Type B pancreatic cell (in vitro differentiated cells): ENCODE results near the gene PMEPA1. TPM values are rescaled to one million over a fixed set of nuclear protein-coding genes. Genes with fewer than 3 reads are reported as not detected.

Source experiments
- DNase-seq: peaks from one replicate; pipeline ENCODE4 v3.0.0; 2021; ENCODE audit warnings: mixed read lengths; ENCODE audit not compliant: unreplicated experiment; ENCODE audit errors: extremely low spot score
- H3K27ac Mint-ChIP-seq: 2 replicates; pipeline ENCODE4 v1.8.0; 2021; ENCODE audit warnings: mild to moderate bottlenecking, mixed read lengths
- H3K27me3 Mint-ChIP-seq: 2 replicates; pipeline ENCODE4 v1.8.0; 2021; ENCODE audit warnings: mixed read lengths
- H3K36me3 Mint-ChIP-seq: 2 replicates; pipeline ENCODE4 v1.8.0; 2021; ENCODE audit warnings: mixed read lengths
- H3K4me1 Mint-ChIP-seq: one replicate; pipeline ENCODE4 v1.8.0; 2021; ENCODE audit warnings: mixed read lengths; ENCODE audit not compliant: unreplicated experiment
- H3K4me3 Mint-ChIP-seq: 2 replicates; pipeline ENCODE4 v1.8.0; 2021; ENCODE audit warnings: mild to moderate bottlenecking, mixed read lengths
- H3K9me3 Mint-ChIP-seq: 2 replicates; pipeline ENCODE4 v1.8.0; 2021; ENCODE audit warnings: mixed read lengths
- total RNA-seq: library from RNA; stranded (reverse); gene quantifications from 2 replicates; pipeline ENCODE4 v1.2.1, GENCODE V29; 2021; ENCODE audit warnings: low replicate concordance
- TF ChIP-seq, protein P1 (sequence below): fragments of 200-600 bp; sonication (generic); conservative IDR thresholded peaks from 2 replicates; pipeline ENCODE4 v1.5.0; 2021; ENCODE audit warnings: antibody characterized with exemption, mild to moderate bottlenecking

The PMEPA1 gene
- total RNA-seq, 1 donor from 2014 or later: 8.8 TPM

DNA sequence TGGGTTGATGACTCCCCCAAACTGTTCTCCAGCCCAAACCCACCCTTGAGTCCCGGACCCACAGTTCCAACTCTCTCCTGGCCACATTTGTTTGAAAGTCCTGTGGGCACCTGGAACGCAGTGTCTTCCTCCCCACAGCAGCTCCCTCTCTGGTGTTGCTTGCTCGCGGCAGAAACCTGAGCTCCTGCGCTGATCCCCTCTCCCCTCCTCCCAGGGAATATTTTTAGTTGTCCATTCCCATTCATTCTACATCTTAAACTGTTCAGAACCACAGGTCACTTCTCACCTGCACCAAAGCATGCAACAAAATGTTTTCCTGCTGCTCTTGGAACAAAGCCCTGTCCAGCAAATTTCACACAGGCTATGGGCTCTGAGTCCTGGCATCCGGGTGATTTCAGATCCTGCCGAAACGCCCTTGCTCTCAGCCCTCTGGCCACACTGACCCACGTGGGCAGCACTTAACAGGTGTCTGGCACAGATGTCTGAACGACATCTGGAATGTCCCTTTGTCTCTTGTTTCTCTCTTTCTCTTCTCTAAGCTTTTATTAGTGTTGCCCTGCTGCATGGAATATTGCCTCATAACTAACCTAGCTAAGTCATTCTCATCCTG, 27.0 kb upstream of the PMEPA1 start:
- TF ChIP-seq, protein P1, sequence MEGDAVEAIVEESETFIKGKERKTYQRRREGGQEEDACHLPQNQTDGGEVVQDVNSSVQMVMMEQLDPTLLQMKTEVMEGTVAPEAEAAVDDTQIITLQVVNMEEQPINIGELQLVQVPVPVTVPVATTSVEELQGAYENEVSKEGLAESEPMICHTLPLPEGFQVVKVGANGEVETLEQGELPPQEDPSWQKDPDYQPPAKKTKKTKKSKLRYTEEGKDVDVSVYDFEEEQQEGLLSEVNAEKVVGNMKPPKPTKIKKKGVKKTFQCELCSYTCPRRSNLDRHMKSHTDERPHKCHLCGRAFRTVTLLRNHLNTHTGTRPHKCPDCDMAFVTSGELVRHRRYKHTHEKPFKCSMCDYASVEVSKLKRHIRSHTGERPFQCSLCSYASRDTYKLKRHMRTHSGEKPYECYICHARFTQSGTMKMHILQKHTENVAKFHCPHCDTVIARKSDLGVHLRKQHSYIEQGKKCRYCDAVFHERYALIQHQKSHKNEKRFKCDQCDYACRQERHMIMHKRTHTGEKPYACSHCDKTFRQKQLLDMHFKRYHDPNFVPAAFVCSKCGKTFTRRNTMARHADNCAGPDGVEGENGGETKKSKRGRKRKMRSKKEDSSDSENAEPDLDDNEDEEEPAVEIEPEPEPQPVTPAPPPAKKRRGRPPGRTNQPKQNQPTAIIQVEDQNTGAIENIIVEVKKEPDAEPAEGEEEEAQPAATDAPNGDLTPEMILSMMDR: no peak
- H3K27me3 Mint-ChIP-seq: peaks cover 9% of the 10 kb centered on the region
- no peak overlapping the region for H3K27ac Mint-ChIP-seq
- H3K9me3 Mint-ChIP-seq: no peaks in the 10 kb centered on the region
- no peak overlapping the region for H3K4me3 Mint-ChIP-seq
- no peak for DNase-seq
- no peaks in the 10 kb centered on the region for H3K36me3 Mint-ChIP-seq
- peaks cover under 1% of the 10 kb centered on the region for H3K4me1 Mint-ChIP-seq

GRCh38 chr20:57735831-57736737, 26.3 kb upstream of the PMEPA1 start:
- DNase-seq: no peak
- Mint-ChIP-seq H3K4me1 (no peaks in the 10 kb centered on the region), H3K4me3 (no peak overlapping the region), H3K27ac (no peak overlapping the region), H3K36me3 (no peaks in the 10 kb centered on the region), H3K27me3 (peaks cover 13% of the 10 kb centered on the region), H3K9me3 (no peaks in the 10 kb centered on the region)
- TF ChIP-seq, protein P1: no peak

DNA sequence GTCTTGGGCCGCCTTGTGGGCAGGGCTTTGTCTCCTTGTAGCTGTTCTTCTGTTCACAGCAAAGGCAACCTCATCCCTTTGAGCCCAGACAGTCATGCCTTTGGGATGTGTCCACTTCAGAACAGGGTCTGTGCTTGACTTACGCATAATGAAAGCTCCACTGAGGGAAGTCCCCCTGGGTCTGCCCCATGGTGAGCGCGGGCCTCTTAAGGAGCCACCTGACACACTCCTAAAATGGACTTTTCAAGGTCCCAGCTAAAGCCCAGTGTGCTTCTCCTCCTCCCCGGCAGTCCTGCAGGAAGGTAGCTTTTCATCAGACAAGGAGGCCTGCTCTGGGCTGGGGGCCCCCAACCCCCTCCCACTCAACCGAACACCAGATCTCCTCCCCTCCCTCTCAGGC, 24.9 kb upstream of the PMEPA1 start:
- TF ChIP-seq, protein P1: no peak
- Mint-ChIP-seq H3K9me3 (no peaks in the 10 kb centered on the region), H3K4me3 (no peak overlapping the region), H3K36me3 (no peaks in the 10 kb centered on the region), H3K27me3 (peaks cover 13% of the 10 kb centered on the region), H3K4me1 (no peaks in the 10 kb centered on the region), H3K27ac (no peak overlapping the region)
- DNase-seq: no peak

DNA sequence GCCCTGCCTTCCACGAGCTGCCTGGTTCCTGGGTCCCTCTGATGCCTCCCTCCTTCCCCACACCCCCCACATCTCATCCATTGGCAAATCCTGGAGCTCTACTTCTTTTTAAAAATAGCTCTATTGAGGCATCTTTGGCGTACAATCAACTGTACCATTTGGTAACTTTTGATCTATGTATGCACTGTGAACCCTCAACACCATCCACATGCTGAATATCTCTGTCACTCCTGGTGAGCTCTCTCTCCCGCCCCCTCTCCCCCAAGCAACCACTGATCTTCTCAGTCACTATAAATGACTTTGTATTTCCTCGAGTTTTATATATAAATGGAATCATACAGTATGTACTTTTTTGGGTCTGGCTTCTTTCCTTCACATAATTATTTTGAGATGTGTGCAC, 22.4 kb upstream of the PMEPA1 start:
- no peak overlapping the region for H3K4me3 Mint-ChIP-seq
- TF ChIP-seq, protein P1: no peak
- H3K4me1 Mint-ChIP-seq: no peaks in the 10 kb centered on the region
- DNase-seq: no peak
- H3K27me3 Mint-ChIP-seq: peaks cover 17% of the 10 kb centered on the region
- H3K9me3 Mint-ChIP-seq: no peaks in the 10 kb centered on the region
- no peaks in the 10 kb centered on the region for H3K36me3 Mint-ChIP-seq
- H3K27ac Mint-ChIP-seq: no peak overlapping the region

- Mint-ChIP-seq H3K27ac (no peak overlapping the region), H3K4me1 (no peaks in the 10 kb centered on the region), H3K9me3 (no peaks in the 10 kb centered on the region), H3K27me3 (peaks cover 30% of the 10 kb centered on the region), H3K4me3 (no peak overlapping the region), H3K36me3 (no peaks in the 10 kb centered on the region)
- TF ChIP-seq, protein P1: no peak
- no peak for DNase-seq
These were observed 18.9 kb upstream of the PMEPA1 start for GRCh38 chr20:57728762-57729161.
